ENCODE data around the gene LTBP1. TPM values are rescaled to one million over a fixed set of nuclear protein-coding genes. Genes with fewer than 3 reads are reported as not detected.

LTBP1 gene
- total RNA-seq, 1 experiment from 2014 or later, result 28.5 TPM

GRCh38 chr2:33274524-33274923 lies 327.8 kb downstream of the LTBP1 start:
- Mint-ChIP-seq H3K4me1 (no peaks in the 10 kb centered on the region), H3K27ac (no peak overlapping the region), H3K9me3 (no peaks in the 10 kb centered on the region), H3K27me3 (ENCODE audit: low read depth) (no peaks in the 10 kb centered on the region), H3K4me3 (no peak overlapping the region), H3K36me3 (ENCODE audit: insufficient read depth in 1 of 3, low read depth in 3 of 3) (peaks cover 0 to 12% (median 6%) of the 10 kb centered on the region in 3 experiments; a peak in 4 of 7 replicates)
- Histone ChIP-seq H2AK5ac (ENCODE audit: insufficient read length, low read length) (no peak overlapping the region), H3K4ac (ENCODE audit: low read depth, low read length) (no peak overlapping the region), H2BK12ac (ENCODE audit: insufficient read length, low read depth, low read length) (no peak overlapping the region), H3K27ac (ENCODE audit: insufficient read length, low read depth, low read length) (no peak overlapping the region), H3K23me2 (ENCODE audit: insufficient read length, low read depth, low read length, poor library complexity, severe bottlenecking) (no peaks in the 10 kb centered on the region), H3K79me2 (ENCODE audit: insufficient read depth, low read length) (no peaks in the 10 kb centered on the region), H4K8ac (replicated peaks; ENCODE audit: insufficient read length, low read depth, low read length) (no peak overlapping the region), H3K14ac (ENCODE audit: insufficient read depth, low read length) (no peak overlapping the region), H3K9me3 (ENCODE audit: control insufficient read depth, low read depth, low read length) (no peaks in the 10 kb centered on the region), H3K9ac (ENCODE audit: extremely low read depth, insufficient read length, low read length) (no peak overlapping the region), H2BK5ac (ENCODE audit: insufficient read length, low read length) (no peak overlapping the region), H3K4me2 (ENCODE audit: insufficient read depth, insufficient read length, low read length) (no peak overlapping the region), H2BK15ac (ENCODE audit: low read depth, low read length) (no peak overlapping the region; the same call in 1 of the 2 replicates), H3K79me1 (ENCODE audit: insufficient read depth, low read depth, low read length, poor library complexity, severe bottlenecking) (no peaks in the 10 kb centered on the region), H4K20me1 (ENCODE audit: control insufficient read depth, insufficient read depth, insufficient read length) (no peaks in the 10 kb centered on the region), H3K27me3 (ENCODE audit: insufficient read depth, low read length) (no peaks in the 10 kb centered on the region), H3K4me1 (ENCODE audit: insufficient read depth, low read length) (no peaks in the 10 kb centered on the region), H3K18ac (ENCODE audit: insufficient read length, low read depth, low read length) (no peak overlapping the region), H2AFZ (ENCODE audit: low read length) (no peak overlapping the region), H2BK20ac (ENCODE audit: low read depth, low read length, poor library complexity, severe bottlenecking) (no peak overlapping the region), H4K5ac (ENCODE audit: insufficient read length, low read depth, low read length) (peak overlapping the region; percentile 72), H4K91ac (ENCODE audit: insufficient read length, low read depth, low read length) (no peak overlapping the region), H3T11ph (ENCODE audit: low read length) (no peak overlapping the region), H2BK120ac (ENCODE audit: low read depth, low read length, poor library complexity, severe bottlenecking) (no peak overlapping the region), H3K23ac (ENCODE audit: insufficient read length, low read depth, low read length) (no peak overlapping the region), H3K56ac (ENCODE audit: insufficient read length, low read depth, low read length) (no peak overlapping the region)
- DNase-seq, result no peak
- no peak for TF ChIP-seq CTCF (conservative IDR thresholded peaks at IDR 0.05)
- no CpG with 5 or more reads among the region's 5 CpGs for WGBS (ENCODE audit: extremely low coverage, insufficient read length, low lambda C conversion rate)
